ENCODE measurements around the gene CDK2AP2.

Gene CDK2AP2

GRCh38 chr11:67501854-67502253 is 6.1 kb downstream of the CDK2AP2 start:
- no peak for DNase-seq (ENCODE audit: extremely low read depth, low read depth)
- TF ChIP-seq CTCF (IDR thresholded peaks at IDR 0.05; ENCODE audit: low read depth, low read length): no peak

- DNase-seq (ENCODE audit: extremely low read depth, low read depth): no peak
- no peak for TF ChIP-seq CTCF (IDR thresholded peaks at IDR 0.05; ENCODE audit: low read depth, low read length)
Observed at GRCh38 chr11:67500831-67501715, 6.9 kb downstream of the CDK2AP2 start.

GRCh38 chr11:67500484-67500821 is 7.5 kb downstream of the CDK2AP2 start:
- no peak for DNase-seq (ENCODE audit: extremely low read depth, low read depth)

GRCh38 chr11:67499808-67500483 is 8.0 kb downstream of the CDK2AP2 start:
- no peak for DNase-seq (ENCODE audit: extremely low read depth, low read depth)
- no peak for TF ChIP-seq CTCF (IDR thresholded peaks at IDR 0.05; ENCODE audit: low read depth, low read length)

More at GRCh38 chr11:67500484-67500821, 7.5 kb downstream of the CDK2AP2 start:
- no peak for TF ChIP-seq CTCF (IDR thresholded peaks at IDR 0.05; ENCODE audit: low read depth, low read length)

- TF ChIP-seq CTCF (IDR thresholded peaks at IDR 0.05; ENCODE audit: low read depth, low read length): no peak
Observed at GRCh38 chr11:67498544-67498972, 9.4 kb downstream of the CDK2AP2 start.

GRCh38 chr11:67497656-67498291 is 10.2 kb downstream of the CDK2AP2 start:
- no peak for TF ChIP-seq CTCF (IDR thresholded peaks at IDR 0.05; ENCODE audit: low read depth, low read length)
- no peak for DNase-seq (ENCODE audit: extremely low read depth, low read depth)

More at GRCh38 chr11:67498544-67498972, 9.4 kb downstream of the CDK2AP2 start:
- no peak for DNase-seq (ENCODE audit: extremely low read depth, low read depth)

- DNase-seq (ENCODE audit: extremely low read depth, low read depth): no peak
- TF ChIP-seq CTCF (IDR thresholded peaks at IDR 0.05; ENCODE audit: low read depth, low read length): no peak
Observed at GRCh38 chr11:67496113-67496512, 11.8 kb downstream of the CDK2AP2 start.

Measured in AG09319 (cell line).